Inferior parietal cortex (tissue), 1 donor: ENCODE measurements around the gene MINDY4.
"Not testable (repeated sequence)": the region's sequence is repeated elsewhere in the genome, so short reads cannot be mapped to it uniquely, and the experiment has no call there.

ENCODE experiments used
- DNase-seq: peaks from one replicate; pipeline ENCODE4 v3.0.0-alpha.2; 2016; ENCODE audit errors: extremely low spot score

MINDY4 gene

GRCh38 chr7:30804078-30804661 lies 33.0 kb downstream of the MINDY4 start:
- DNase-seq: no peak

- no peak for DNase-seq
These were observed 34.0 kb downstream of the MINDY4 start for GRCh38 chr7:30805081-30805691.

GRCh38 chr7:30805931-30806330 lies 34.7 kb downstream of the MINDY4 start:
- no peak for DNase-seq

GRCh38 chr7:30807477-30807876 lies 36.3 kb downstream of the MINDY4 start:
- DNase-seq: not testable (repeated sequence)

- DNase-seq: not testable (repeated sequence)
These were observed 36.7 kb downstream of the MINDY4 start for GRCh38 chr7:30807941-30808340.

- no peak for DNase-seq
These were observed 39.8 kb downstream of the MINDY4 start for GRCh38 chr7:30810986-30811385.

- no peak for DNase-seq
These were observed 41.5 kb downstream of the MINDY4 start for GRCh38 chr7:30812676-30813075.

GRCh38 chr7:30813466-30813865 lies 42.2 kb downstream of the MINDY4 start:
- no peak for DNase-seq

- DNase-seq: no peak
These were observed 43.6 kb downstream of the MINDY4 start for GRCh38 chr7:30814700-30815387.

- no peak for DNase-seq
These were observed 44.2 kb downstream of the MINDY4 start for GRCh38 chr7:30815388-30815854.

GRCh38 chr7:30815951-30816644 lies 44.9 kb downstream of the MINDY4 start:
- DNase-seq: no peak

- no peak for DNase-seq
These were observed 45.6 kb downstream of the MINDY4 start for GRCh38 chr7:30816645-30817370.

- DNase-seq: no peak
These were observed 46.2 kb downstream of the MINDY4 start for GRCh38 chr7:30817371-30817767.

- DNase-seq: no peak
These were observed 53.9 kb downstream of the MINDY4 start for GRCh38 chr7:30824821-30825720.

GRCh38 chr7:30826181-30826580 lies 55.0 kb downstream of the MINDY4 start:
- DNase-seq: no peak

GRCh38 chr7:30828591-30828990 lies 57.4 kb downstream of the MINDY4 start:
- DNase-seq: no peak

GRCh38 chr7:30829471-30829870 lies 58.3 kb downstream of the MINDY4 start:
- no peak for DNase-seq

- DNase-seq: no peak
These were observed 60.0 kb downstream of the MINDY4 start for GRCh38 chr7:30831227-30831626.

GRCh38 chr7:30831936-30832335 lies 60.7 kb downstream of the MINDY4 start:
- DNase-seq: no peak

- DNase-seq: not testable (repeated sequence)
These were observed 62.9 kb downstream of the MINDY4 start for GRCh38 chr7:30834017-30834674.
